GM12878 (cell line): ENCODE data around the gene PITPNB.

Experiments used
- CHD2 ChIP-seq: IDR thresholded peaks from 2 replicates; pipeline ENCODE4 v1.6.1; 2011; ENCODE audit warnings: low read depth, low read length, improper control_type of control experiment, borderline replicate concordance
- EP300 ChIP-seq, 2 experiments: fragments of 150-350 bp in 1 of 2; IDR thresholded peaks; 2 replicates each; pipeline ENCODE4 v1.6.1; 2011 to 2012; ENCODE audit warnings: low read depth in 2 of 2, low read length in 2 of 2, borderline replicate concordance in 1 of 2, improper control_type of control experiment in 1 of 2, inconsistent platforms in 1 of 2; ENCODE audit not compliant: control insufficient read depth in 1 of 2
- EZH2 ChIP-seq: IDR thresholded peaks from 2 replicates; pipeline ENCODE4 v1.6.1; 2012; ENCODE audit warnings: low read depth, mild to moderate bottlenecking, control low read depth, inconsistent platforms, low read length, borderline replicate concordance; ENCODE audit not compliant: control insufficient read depth
- GABPA ChIP-seq: IDR thresholded peaks from 2 replicates; pipeline ENCODE4 v1.6.1; 2014; ENCODE audit warnings: antibody characterized with exemption, low read depth, mild to moderate bottlenecking, inconsistent platforms
- KDM1A ChIP-seq: fragments of 200-600 bp; sonication (generic); IDR thresholded peaks from 2 replicates; pipeline ENCODE4 v1.6.1; 2016; ENCODE audit warnings: borderline replicate concordance
- NBN ChIP-seq: fragments of 450-650 bp; IDR thresholded peaks from 2 replicates; pipeline ENCODE4 v1.6.1; 2016
- NR2C1 ChIP-seq: fragments of 450-650 bp; IDR thresholded peaks from 2 replicates; pipeline ENCODE4 v1.6.1; 2017; ENCODE audit warnings: antibody characterized with exemption, mild to moderate bottlenecking, moderate library complexity
- POLR2AphosphoS5 ChIP-seq: IDR thresholded peaks from 2 replicates; pipeline ENCODE4 v1.6.1; 2011; ENCODE audit warnings: mild to moderate bottlenecking, low read length, inconsistent platforms
- SMC3 ChIP-seq: IDR thresholded peaks from 2 replicates; pipeline ENCODE4 v1.6.1; 2011; ENCODE audit warnings: low read length, improper control_type of control experiment, borderline replicate concordance
- TBL1XR1 ChIP-seq: IDR thresholded peaks from 2 replicates; pipeline ENCODE4 v1.6.1; 2012; ENCODE audit warnings: low read depth, low read length, improper control_type of control experiment
- YY1 ChIP-seq: IDR thresholded peaks from 2 replicates; pipeline ENCODE4 v1.6.1; 2011; ENCODE audit warnings: low read depth, mild to moderate bottlenecking, low read length
- TF ChIP-seq, protein P1 (sequence below): fragments of 450-650 bp; IDR thresholded peaks from 2 replicates; pipeline ENCODE4 v1.6.1; 2017; ENCODE audit warnings: mild to moderate bottlenecking
- TF ChIP-seq, protein P2 (sequence below), 3 experiments: IDR thresholded peaks in 2 of 3; conservative IDR thresholded peaks in 1 of 3; 2 replicates each; pipeline ENCODE4 v1.5.1; 2011; ENCODE audit warnings: low read depth in 3 of 3, low read length in 3 of 3, mild to moderate bottlenecking in 3 of 3, control low read depth in 2 of 3, moderate library complexity in 2 of 3, inconsistent platforms in 1 of 3, mixed read lengths in 1 of 3; ENCODE audit not compliant: control insufficient read depth in 2 of 3, insufficient read depth in 1 of 3; ENCODE audit errors: extremely low read depth in 1 of 3
- TF ChIP-seq, protein P3 (sequence below): fragments of 450-650 bp; IDR thresholded peaks from 2 replicates; pipeline ENCODE4 v1.6.1; 2017; ENCODE audit warnings: mild to moderate bottlenecking, low read depth, inconsistent platforms; ENCODE audit not compliant: poor library complexity, severe bottlenecking

GRCh38 chr22:27873472-27873871 lies 45.6 kb downstream of the PITPNB start:
- TF ChIP-seq CHD2 (no peak), EZH2 (no peak), TBL1XR1 (no peak), NR2C1 (no peak), EP300 (IDR thresholded peaks at IDR 0.05; ENCODE audit: borderline replicate concordance in 1 of 2, control insufficient read depth in 1 of 2, low read depth in 2 of 2, low read length in 2 of 2) (no peak), POLR2AphosphoS5 (no peak), NBN (no peak), YY1 (no peak), SMC3 (no peak), KDM1A (no peak), GABPA (no peak)
- TF ChIP-seq, protein P1, sequence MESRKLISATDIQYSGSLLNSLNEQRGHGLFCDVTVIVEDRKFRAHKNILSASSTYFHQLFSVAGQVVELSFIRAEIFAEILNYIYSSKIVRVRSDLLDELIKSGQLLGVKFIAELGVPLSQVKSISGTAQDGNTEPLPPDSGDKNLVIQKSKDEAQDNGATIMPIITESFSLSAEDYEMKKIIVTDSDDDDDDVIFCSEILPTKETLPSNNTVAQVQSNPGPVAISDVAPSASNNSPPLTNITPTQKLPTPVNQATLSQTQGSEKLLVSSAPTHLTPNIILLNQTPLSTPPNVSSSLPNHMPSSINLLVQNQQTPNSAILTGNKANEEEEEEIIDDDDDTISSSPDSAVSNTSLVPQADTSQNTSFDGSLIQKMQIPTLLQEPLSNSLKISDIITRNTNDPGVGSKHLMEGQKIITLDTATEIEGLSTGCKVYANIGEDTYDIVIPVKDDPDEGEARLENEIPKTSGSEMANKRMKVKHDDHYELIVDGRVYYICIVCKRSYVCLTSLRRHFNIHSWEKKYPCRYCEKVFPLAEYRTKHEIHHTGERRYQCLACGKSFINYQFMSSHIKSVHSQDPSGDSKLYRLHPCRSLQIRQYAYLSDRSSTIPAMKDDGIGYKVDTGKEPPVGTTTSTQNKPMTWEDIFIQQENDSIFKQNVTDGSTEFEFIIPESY, result no peak
- TF ChIP-seq, protein P2, sequence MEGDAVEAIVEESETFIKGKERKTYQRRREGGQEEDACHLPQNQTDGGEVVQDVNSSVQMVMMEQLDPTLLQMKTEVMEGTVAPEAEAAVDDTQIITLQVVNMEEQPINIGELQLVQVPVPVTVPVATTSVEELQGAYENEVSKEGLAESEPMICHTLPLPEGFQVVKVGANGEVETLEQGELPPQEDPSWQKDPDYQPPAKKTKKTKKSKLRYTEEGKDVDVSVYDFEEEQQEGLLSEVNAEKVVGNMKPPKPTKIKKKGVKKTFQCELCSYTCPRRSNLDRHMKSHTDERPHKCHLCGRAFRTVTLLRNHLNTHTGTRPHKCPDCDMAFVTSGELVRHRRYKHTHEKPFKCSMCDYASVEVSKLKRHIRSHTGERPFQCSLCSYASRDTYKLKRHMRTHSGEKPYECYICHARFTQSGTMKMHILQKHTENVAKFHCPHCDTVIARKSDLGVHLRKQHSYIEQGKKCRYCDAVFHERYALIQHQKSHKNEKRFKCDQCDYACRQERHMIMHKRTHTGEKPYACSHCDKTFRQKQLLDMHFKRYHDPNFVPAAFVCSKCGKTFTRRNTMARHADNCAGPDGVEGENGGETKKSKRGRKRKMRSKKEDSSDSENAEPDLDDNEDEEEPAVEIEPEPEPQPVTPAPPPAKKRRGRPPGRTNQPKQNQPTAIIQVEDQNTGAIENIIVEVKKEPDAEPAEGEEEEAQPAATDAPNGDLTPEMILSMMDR (IDR thresholded peaks at IDR 0.05 in 2 of 3, conservative IDR thresholded peaks at IDR 0.05 in 1 of 3; ENCODE audit: control insufficient read depth in 2 of 3, extremely low read depth in 1 of 3, insufficient read depth in 1 of 3, low read depth in 3 of 3, low read length in 3 of 3), result no peak
- TF ChIP-seq, protein P3, sequence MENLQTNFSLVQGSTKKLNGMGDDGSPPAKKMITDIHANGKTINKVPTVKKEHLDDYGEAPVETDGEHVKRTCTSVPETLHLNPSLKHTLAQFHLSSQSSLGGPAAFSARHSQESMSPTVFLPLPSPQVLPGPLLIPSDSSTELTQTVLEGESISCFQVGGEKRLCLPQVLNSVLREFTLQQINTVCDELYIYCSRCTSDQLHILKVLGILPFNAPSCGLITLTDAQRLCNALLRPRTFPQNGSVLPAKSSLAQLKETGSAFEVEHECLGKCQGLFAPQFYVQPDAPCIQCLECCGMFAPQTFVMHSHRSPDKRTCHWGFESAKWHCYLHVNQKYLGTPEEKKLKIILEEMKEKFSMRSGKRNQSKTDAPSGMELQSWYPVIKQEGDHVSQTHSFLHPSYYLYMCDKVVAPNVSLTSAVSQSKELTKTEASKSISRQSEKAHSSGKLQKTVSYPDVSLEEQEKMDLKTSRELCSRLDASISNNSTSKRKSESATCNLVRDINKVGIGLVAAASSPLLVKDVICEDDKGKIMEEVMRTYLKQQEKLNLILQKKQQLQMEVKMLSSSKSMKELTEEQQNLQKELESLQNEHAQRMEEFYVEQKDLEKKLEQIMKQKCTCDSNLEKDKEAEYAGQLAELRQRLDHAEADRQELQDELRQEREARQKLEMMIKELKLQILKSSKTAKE, result no peak
